ENCODE measurements around the gene PTPRG.

PTPRG gene

GRCh38 chr3:61608072-61608471 is 46.7 kb downstream of the PTPRG start:
- no peak for DNase-seq
- TF ChIP-seq GATA1 (IDR thresholded peaks at IDR 0.05; ENCODE audit: low read depth, low read length) (no peak), POLR2A (IDR thresholded peaks at IDR 0.05; ENCODE audit: low read length) (no peak)

DNA sequence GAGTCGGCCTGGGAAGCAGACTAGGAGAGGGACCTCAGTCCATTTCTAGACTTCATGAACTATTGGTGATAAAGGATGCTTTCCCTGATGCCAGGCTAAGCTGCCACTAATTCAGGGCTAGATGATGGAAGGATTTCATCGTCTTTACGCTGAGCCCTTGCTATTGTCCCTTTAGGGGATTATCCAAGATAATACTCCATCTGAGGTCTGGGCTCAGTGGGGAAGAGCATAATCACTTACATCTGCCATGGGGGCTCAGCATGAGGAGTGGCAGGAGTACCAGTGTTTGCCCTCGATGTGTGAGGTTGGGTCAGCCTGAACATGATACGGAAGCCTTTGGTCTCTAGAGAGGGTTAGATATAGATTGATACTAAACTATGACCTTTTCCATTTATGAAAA is 47.3 kb downstream of the PTPRG start:
- TF ChIP-seq GATA1 (IDR thresholded peaks at IDR 0.05; ENCODE audit: low read depth, low read length) (no peak), POLR2A (IDR thresholded peaks at IDR 0.05; ENCODE audit: low read length) (no peak)
- no peak for DNase-seq

DNA sequence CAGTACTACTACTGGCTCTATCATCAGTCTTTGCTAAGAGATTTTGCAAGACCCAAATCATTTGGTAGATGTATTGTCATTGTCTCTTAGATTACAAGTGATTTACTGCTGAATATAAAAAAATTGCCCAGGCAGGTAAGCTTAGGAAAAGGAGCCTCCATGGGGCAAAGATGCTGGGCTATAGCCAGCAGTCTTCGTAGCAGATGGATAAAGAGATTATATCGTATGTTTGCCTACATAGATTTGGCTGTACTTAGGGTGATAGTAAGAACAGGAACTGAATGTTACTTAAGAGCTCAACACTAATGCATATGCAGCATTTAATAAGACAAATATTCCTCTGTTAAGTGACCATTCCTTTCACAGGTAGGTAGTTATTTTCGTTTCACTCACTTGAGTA is 48.9 kb downstream of the PTPRG start:
- TF ChIP-seq POLR2A (IDR thresholded peaks at IDR 0.05; ENCODE audit: low read length): no peak
- no peak for TF ChIP-seq GATA1 (IDR thresholded peaks at IDR 0.05; ENCODE audit: low read depth, low read length)
- no peak for DNase-seq

DNA sequence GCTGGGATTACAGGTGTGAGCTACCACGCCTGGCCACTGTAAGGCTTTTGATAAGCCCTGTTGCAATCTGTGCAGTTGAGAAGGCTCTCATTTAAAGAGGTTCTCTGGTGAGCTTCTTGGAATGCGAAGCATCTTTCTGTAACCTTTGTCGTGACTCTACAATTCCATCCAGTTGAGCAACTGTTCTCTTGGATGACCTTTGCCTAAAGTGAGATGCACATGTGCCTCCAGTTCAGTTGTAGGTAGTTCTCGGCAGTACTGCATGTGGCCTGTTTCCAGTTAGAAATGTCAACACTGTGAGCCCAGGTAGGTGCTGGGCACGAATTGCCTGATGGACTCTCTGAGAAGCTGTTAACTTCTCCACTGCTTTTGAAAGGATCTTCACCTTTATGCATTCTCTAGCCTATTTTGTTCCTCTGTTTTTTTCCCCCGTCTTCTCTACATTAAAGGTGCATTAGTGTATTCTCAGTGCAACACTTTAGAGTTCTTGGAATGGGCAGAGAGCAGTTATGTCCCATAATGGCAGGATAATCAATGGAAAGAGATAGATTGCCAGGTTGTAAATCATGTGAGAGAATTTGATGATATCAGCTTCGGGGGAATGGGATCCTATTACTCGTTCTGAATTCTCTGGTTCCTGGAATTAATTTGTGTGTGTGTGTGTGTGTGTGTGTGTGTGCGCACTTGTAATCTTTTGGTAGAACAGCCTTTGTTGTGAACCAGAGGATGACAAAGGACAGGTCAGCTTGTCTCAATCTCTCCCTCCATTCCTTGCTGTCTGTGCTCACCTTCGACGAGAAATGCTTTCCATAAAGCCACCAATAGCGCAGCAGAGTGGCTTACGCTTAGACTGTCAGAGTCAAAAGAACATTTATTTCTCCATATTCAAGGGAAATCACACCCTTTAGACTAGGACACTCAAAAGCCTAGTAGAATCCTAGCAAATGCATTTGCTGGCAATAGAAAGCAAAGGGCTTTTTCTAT is 51.1 kb downstream of the PTPRG start:
- no peak for TF ChIP-seq GATA1 (IDR thresholded peaks at IDR 0.05; ENCODE audit: low read depth, low read length)
- no peak for TF ChIP-seq POLR2A (IDR thresholded peaks at IDR 0.05; ENCODE audit: low read length)
- no peak for DNase-seq

GRCh38 chr3:61613666-61614065 is 52.3 kb downstream of the PTPRG start:
- no peak for DNase-seq
- no peak for TF ChIP-seq GATA1 (IDR thresholded peaks at IDR 0.05; ENCODE audit: low read depth, low read length)
- no peak for TF ChIP-seq POLR2A (IDR thresholded peaks at IDR 0.05; ENCODE audit: low read length)

- DNase-seq: no peak
- TF ChIP-seq POLR2A (IDR thresholded peaks at IDR 0.05; ENCODE audit: low read length) (no peak), GATA1 (IDR thresholded peaks at IDR 0.05; ENCODE audit: low read depth, low read length) (no peak)
Measured at GRCh38 chr3:61615643-61616042, 54.3 kb downstream of the PTPRG start.

DNA sequence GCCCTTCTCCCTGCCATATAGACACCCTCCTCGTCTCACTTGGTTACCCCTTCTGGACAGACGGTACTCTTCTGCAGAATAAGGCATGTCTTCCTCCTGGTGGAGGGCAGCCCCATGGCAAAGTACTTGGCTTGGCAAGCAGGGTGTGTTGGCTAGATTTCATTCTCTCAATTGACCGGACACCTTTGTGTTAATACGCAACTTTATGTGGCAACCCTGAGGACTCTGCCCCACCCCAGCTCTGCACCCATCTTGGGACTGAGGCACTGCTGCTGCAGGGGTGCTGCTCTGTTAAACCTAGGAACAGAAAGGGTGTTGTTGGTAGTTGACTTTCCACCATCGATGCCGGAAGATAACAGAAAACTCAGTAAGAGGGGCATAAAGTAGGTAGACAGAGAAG is 55.2 kb downstream of the PTPRG start:
- no peak for DNase-seq
- no peak for TF ChIP-seq GATA1 (IDR thresholded peaks at IDR 0.05; ENCODE audit: low read depth, low read length)
- TF ChIP-seq POLR2A (IDR thresholded peaks at IDR 0.05; ENCODE audit: low read length): no peak

GRCh38 chr3:61617041-61617440 is 55.7 kb downstream of the PTPRG start:
- no peak for TF ChIP-seq POLR2A (IDR thresholded peaks at IDR 0.05; ENCODE audit: low read length)
- no peak for DNase-seq

DNA sequence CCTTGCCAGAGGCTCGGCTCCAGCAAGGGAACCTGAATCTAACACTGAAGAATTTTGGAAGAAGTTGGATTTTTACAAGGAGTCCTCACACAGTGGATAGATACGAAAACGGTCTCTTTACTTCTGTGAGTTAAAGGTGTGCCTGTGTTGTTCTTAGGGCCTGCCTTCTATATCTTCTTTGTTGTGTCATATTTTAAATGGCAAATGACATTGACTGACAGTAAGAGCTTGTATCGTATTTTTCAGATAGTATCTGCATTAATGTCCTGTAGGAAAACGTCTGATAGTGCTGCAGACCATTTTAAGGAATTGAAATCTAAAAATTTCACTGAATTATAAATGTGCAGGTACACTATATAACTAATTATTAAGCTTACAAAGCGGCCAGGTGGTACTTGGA is 56.3 kb downstream of the PTPRG start:
- TF ChIP-seq GATA1 (IDR thresholded peaks at IDR 0.05; ENCODE audit: low read depth, low read length) (no peak), POLR2A (IDR thresholded peaks at IDR 0.05; ENCODE audit: low read length) (no peak)
- DNase-seq: no peak

DNA sequence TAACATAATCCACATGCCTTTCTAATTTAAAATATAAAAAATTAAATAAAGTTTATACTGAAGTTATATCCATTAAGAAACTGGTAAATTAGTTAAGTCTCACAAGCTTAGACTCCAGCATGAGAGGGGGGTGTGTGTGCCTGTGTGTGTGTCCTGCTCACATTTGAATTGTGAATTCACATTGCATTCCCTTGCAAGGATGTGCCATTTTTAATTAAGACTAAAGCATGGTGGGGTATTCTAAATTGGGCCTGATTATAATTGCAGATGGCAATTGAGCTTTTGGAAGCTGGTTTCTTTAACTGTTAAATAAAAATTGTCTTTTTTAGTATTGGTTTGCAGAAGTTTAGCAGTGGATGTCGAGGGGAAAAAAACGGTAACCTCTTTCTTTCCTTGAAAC is 56.9 kb downstream of the PTPRG start:
- TF ChIP-seq POLR2A (IDR thresholded peaks at IDR 0.05; ENCODE audit: low read length) (no peak), GATA1 (IDR thresholded peaks at IDR 0.05; ENCODE audit: low read depth, low read length) (no peak)
- no peak for DNase-seq

DNA sequence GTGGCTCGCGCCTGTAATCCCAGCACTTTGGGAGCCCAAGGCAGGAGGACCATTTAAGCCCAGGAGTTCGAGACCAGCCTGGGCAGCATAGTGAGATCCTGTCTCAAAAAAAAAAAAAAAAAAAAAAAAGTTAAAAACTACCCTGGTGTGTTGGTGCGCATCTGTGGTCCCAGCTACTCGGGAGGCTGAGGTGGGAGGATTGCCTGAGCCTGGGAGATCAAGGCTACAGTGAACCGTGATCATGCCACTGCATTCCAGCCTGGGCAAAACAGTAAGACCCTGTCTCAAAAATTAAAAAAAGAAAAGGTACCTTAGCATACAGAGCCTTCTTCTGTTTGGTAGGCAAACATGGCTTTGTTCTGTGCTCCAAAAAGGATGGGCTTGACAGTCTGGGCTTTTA is 57.5 kb downstream of the PTPRG start:
- DNase-seq: no peak
- no peak for TF ChIP-seq POLR2A (IDR thresholded peaks at IDR 0.05; ENCODE audit: low read length)
- TF ChIP-seq GATA1 (IDR thresholded peaks at IDR 0.05; ENCODE audit: low read depth, low read length): no peak

DNA sequence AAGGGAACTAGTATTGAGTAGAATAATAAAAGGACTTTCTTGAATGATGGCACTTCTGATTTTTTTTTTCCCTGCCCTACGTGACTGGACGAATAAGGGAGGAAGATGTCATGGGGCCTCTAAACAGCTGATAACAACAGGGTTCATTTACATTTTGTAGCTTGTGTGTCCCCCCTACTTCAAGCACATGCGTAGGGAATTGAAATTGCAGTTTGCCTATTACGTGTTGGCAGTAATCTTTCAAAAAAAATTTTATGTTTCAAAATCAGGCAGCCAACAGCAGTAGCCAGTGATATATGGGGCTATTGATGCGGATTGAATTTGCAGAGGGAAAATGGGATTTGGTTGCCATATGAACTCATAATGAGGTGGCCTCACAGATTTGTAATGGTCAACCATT is 58.7 kb downstream of the PTPRG start:
- TF ChIP-seq GATA1 (IDR thresholded peaks at IDR 0.05; ENCODE audit: low read depth, low read length) (no peak), POLR2A (IDR thresholded peaks at IDR 0.05; ENCODE audit: low read length) (no peak)
- DNase-seq: no peak

DNA sequence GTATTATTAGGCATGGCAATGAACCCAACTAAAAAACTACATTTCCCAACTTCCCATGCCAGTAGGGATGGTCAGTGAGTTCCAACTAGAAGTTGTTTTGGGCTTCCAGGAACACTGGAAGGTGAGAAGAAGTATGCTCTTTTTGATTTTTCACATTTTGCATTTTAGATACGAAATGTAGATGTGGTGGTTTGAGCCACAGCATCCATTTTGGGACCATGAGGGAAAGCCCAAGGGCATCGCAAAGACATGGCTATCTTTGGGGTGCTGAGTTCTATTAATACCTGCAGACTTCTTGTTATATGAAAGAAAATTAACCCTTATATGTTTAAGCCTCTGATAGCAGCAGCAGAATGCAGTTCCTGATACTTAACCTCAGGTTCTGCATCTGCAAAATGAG is 62.9 kb downstream of the PTPRG start:
- DNase-seq: no peak
- no peak for TF ChIP-seq POLR2A (IDR thresholded peaks at IDR 0.05; ENCODE audit: low read length)
- TF ChIP-seq GATA1 (IDR thresholded peaks at IDR 0.05; ENCODE audit: low read depth, low read length): no peak

GRCh38 chr3:61625429-61625828 is 64.1 kb downstream of the PTPRG start:
- DNase-seq: no peak
- no peak for TF ChIP-seq POLR2A (IDR thresholded peaks at IDR 0.05; ENCODE audit: low read length)
- no peak for TF ChIP-seq GATA1 (IDR thresholded peaks at IDR 0.05; ENCODE audit: low read depth, low read length)

DNA sequence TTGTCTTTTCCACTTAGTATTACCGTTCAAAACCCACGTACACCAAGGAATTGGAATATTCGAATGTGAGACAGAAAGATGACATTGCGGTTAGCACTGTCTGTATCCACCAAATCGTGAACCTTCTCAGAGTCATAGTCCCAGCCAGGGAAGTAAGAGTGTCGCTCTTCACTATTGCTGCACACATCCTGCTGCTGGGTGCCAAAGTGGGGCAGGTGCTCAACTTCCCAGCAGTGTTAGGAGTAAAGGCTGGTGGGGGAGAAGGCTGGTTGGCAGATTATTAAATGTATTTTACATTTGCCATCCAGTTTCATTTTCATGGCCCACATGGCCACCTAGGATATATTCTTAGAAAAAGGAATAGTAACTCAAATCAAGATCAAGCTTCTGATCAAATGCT is 65.1 kb downstream of the PTPRG start:
- DNase-seq: no peak
- TF ChIP-seq GATA1 (IDR thresholded peaks at IDR 0.05; ENCODE audit: low read depth, low read length) (no peak), POLR2A (IDR thresholded peaks at IDR 0.05; ENCODE audit: low read length) (no peak)
